GM23338 (cell line): Measurements from ENCODE around the gene ABCG2. TPM values are rescaled to one million over a fixed set of nuclear protein-coding genes. Genes with fewer than 3 reads are reported as not detected.

Experiments
- ATAC-seq: fragments of 200-7000 bp; cut with Tn5 transposase; 3 replicates; pipeline ENCODE4 v1.9.1; 2020
- DNase-seq: peaks from one replicate; pipeline ENCODE4 v3.0.0-alpha.2; 2015; ENCODE audit warnings: low spot score
- H2AFZ ChIP-seq: fragments of 200-600 bp; sonication (generic); 2 replicates; pipeline ENCODE4 v1.8.0; 2016; ENCODE audit warnings: antibody characterized with exemption, mild to moderate bottlenecking, moderate library complexity
- H3F3A ChIP-seq: fragments of 200-600 bp; sonication (generic); replicated peaks from 2 replicates; pipeline ENCODE4 v1.8.0; 2017; ENCODE audit warnings: antibody characterized with exemption, mixed run types, low read depth
- H3K27ac ChIP-seq: fragments of 200-600 bp; sonication (generic); 2 replicates; pipeline ENCODE4 v1.6.1; 2016; ENCODE audit warnings: low read depth
- H3K27me3 ChIP-seq: fragments of 200-600 bp; sonication (generic); 2 replicates; pipeline ENCODE4 v1.8.0; 2016; ENCODE audit warnings: mild to moderate bottlenecking, mixed run types, moderate library complexity; ENCODE audit not compliant: insufficient read depth
- H3K36me3 ChIP-seq: fragments of 200-600 bp; sonication (generic); 2 replicates; pipeline ENCODE4 v1.8.0; 2016; ENCODE audit warnings: mild to moderate bottlenecking; ENCODE audit not compliant: insufficient read depth
- H3K4me1 ChIP-seq: fragments of 200-600 bp; sonication (generic); 2 replicates; pipeline ENCODE4 v1.8.0; 2016; ENCODE audit warnings: mild to moderate bottlenecking, moderate library complexity; ENCODE audit not compliant: insufficient read depth
- H3K4me2 ChIP-seq: fragments of 200-600 bp; sonication (generic); 2 replicates; pipeline ENCODE4 v1.7.1; 2017; ENCODE audit warnings: mixed run types
- H3K4me3 ChIP-seq: fragments of 200-600 bp; sonication (generic); 2 replicates; pipeline ENCODE4 v1.6.1; 2016; ENCODE audit warnings: mixed run types
- H3K79me2 ChIP-seq: fragments of 200-600 bp; sonication (generic); replicated peaks from 2 replicates; pipeline ENCODE4 v1.8.0; 2017; ENCODE audit warnings: mild to moderate bottlenecking; ENCODE audit not compliant: insufficient read depth
- H3K9me2 ChIP-seq: fragments of 200-600 bp; sonication (generic); 2 replicates; pipeline ENCODE4 v1.8.0; 2017; ENCODE audit not compliant: insufficient read depth
- H4K20me1 ChIP-seq: fragments of 200-600 bp; sonication (generic); replicated peaks from 2 replicates; pipeline ENCODE4 v1.8.0; 2017; ENCODE audit warnings: mild to moderate bottlenecking; ENCODE audit not compliant: insufficient read depth
- H3K27ac Mint-ChIP-seq: 2 replicates; pipeline ENCODE4 v1.8.0; 2020; ENCODE audit warnings: inconsistent platforms, mild to moderate bottlenecking, moderate library complexity, mixed read lengths
- H3K27me3 Mint-ChIP-seq: 3 replicates; pipeline ENCODE4 v1.8.0; 2022; ENCODE audit warnings: low read depth, mild to moderate bottlenecking, moderate library complexity, mixed read lengths, inconsistent platforms; ENCODE audit not compliant: insufficient read depth, poor library complexity
- H3K36me3 Mint-ChIP-seq: 3 replicates; pipeline ENCODE4 v1.8.0; 2021; ENCODE audit warnings: low read depth, mild to moderate bottlenecking, inconsistent platforms, moderate library complexity, mixed read lengths
- H3K4me1 Mint-ChIP-seq: 3 replicates; pipeline ENCODE4 v1.8.0; 2020; ENCODE audit warnings: mild to moderate bottlenecking, inconsistent platforms, mixed read lengths
- H3K4me3 Mint-ChIP-seq: 3 replicates; pipeline ENCODE4 v1.8.0; 2021; ENCODE audit warnings: moderate library complexity, mild to moderate bottlenecking, inconsistent platforms, mixed read lengths
- H3K9me3 Mint-ChIP-seq: 3 replicates; pipeline ENCODE4 v1.8.0; 2020; ENCODE audit warnings: moderate library complexity, mild to moderate bottlenecking, inconsistent platforms, mixed read lengths
- EZH2 ChIP-seq: fragments of 200-600 bp; sonication (generic); IDR thresholded peaks from one replicate; pipeline ENCODE4 v1.8.0; 2017; ENCODE audit warnings: antibody characterized with exemption, mild to moderate bottlenecking, low read depth; ENCODE audit not compliant: unreplicated experiment
- EZH2phosphoT487 ChIP-seq: fragments of 200-600 bp; sonication (generic); IDR thresholded peaks from one replicate; pipeline ENCODE4 v1.8.1; 2018; ENCODE audit warnings: antibody characterized with exemption; ENCODE audit not compliant: unreplicated experiment
- JUNB ChIP-seq: IDR thresholded peaks from one replicate; pipeline ENCODE4 v1.6.1; 2016; ENCODE audit warnings: antibody characterized with exemption; ENCODE audit not compliant: unreplicated experiment
- NANOG ChIP-seq: IDR thresholded peaks from 2 replicates; pipeline ENCODE4 v1.6.1; 2016; ENCODE audit warnings: antibody characterized with exemption, borderline replicate concordance
- POLR2AphosphoS5 ChIP-seq: IDR thresholded peaks from 2 replicates; pipeline ENCODE4 v1.6.1; 2016; ENCODE audit warnings: antibody characterized with exemption, low read depth
- STAT1 ChIP-seq: IDR thresholded peaks from one replicate; pipeline ENCODE4 v1.6.1; 2016; ENCODE audit warnings: antibody characterized with exemption; ENCODE audit not compliant: unreplicated experiment
- ZNF114 ChIP-seq: fragments of 250-450 bp; sonication (Bioruptor Pico); IDR thresholded peaks from 2 replicates; pipeline ENCODE4 v1.5.0; 2020; ENCODE audit warnings: mild to moderate bottlenecking, moderate library complexity
- ZNF331 ChIP-seq: fragments of 250-450 bp; sonication (Bioruptor Pico); IDR thresholded peaks from 2 replicates; pipeline ENCODE4 v1.5.0; 2020; ENCODE audit warnings: low read depth, mild to moderate bottlenecking, moderate library complexity
- polyA plus RNA-seq: library from polyadenylated mRNA; unstranded; fragments of >200 nt; fragmentation: Nextera tagmentation; extraction: Ambion mirVana; gene quantifications from 2 replicates; pipeline ENCODE4 v1.2.1, GENCODE V29; 2016
- total RNA-seq: library from RNA; depleted of rRNA; stranded (reverse); fragments of >200 nt; shearing (Covaris generic); gene quantifications from 2 replicates; pipeline ENCODE4 v1.2.3, GENCODE V29; 2014
- TF ChIP-seq, protein P1 (sequence below): IDR thresholded peaks from 2 replicates; pipeline ENCODE4 v1.6.1; 2016; ENCODE audit warnings: antibody characterized with exemption
- TF ChIP-seq, protein P2 (sequence below), 2 experiments: fragments of 200-600 bp in 1 of 2; sonication (generic) in 1 of 2; conservative IDR thresholded peaks; 2 replicates each; pipeline versions ENCODE4 v1.5.1 to v1.6.1; 2016 to 2017; ENCODE audit warnings: antibody characterized with exemption in 2 of 2, low read depth in 2 of 2, mild to moderate bottlenecking in 2 of 2, moderate library complexity in 1 of 2

Gene ABCG2
- total and polyA plus RNA-seq, 2 experiments from 2014 or later, result 1.5 to 10.6 TPM

DNA sequence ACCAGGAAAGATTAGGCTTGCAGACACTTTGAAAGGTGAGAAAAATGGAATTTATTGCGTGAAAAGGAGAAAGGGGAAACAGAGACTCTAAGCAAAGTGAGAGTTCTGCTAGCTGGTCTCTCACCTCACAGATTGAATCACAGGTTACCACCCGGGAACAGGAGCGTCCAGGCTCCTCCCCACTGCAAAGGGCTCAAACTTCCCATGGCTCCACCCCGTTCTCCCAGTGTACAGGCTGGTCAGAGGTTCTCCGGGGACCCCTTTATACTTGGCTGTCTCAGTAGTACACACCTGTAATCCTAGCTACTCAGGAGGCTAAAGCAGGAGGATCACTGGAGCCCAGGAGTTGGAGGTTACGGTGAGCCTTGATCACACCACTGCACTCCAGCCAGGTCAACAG is 44.0 kb upstream of the ABCG2 start:
- no peaks in the 10 kb centered on the region for H3K79me2 ChIP-seq
- H3K4me1 ChIP-seq, result peaks cover 32% of the 10 kb centered on the region
- Mint-ChIP-seq H3K9me3 (no peaks in the 10 kb centered on the region), H3K4me1 (peaks cover 23% of the 10 kb centered on the region), H3K36me3 (no peaks in the 10 kb centered on the region), H3K4me3 (no peak overlapping the region), H3K27ac (no peak overlapping the region), H3K27me3 (no peaks in the 10 kb centered on the region)
- H3K4me3 ChIP-seq, result no peak overlapping the region
- no peak overlapping the region for H3K27ac ChIP-seq
- peak overlapping the region; percentile 25; the same call in 1 of the 2 replicates for H2AFZ ChIP-seq
- TF ChIP-seq EZH2phosphoT487 (no peak), ZNF331 (CRISPR knock-in tag) (no peak), EZH2 (no peak), ZNF114 (CRISPR knock-in tag) (no peak), POLR2AphosphoS5 (no peak), JUNB (no peak), NANOG (no peak), STAT1 (no peak)
- TF ChIP-seq, protein P1, sequence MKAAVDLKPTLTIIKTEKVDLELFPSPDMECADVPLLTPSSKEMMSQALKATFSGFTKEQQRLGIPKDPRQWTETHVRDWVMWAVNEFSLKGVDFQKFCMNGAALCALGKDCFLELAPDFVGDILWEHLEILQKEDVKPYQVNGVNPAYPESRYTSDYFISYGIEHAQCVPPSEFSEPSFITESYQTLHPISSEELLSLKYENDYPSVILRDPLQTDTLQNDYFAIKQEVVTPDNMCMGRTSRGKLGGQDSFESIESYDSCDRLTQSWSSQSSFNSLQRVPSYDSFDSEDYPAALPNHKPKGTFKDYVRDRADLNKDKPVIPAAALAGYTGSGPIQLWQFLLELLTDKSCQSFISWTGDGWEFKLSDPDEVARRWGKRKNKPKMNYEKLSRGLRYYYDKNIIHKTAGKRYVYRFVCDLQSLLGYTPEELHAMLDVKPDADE, result no peak
- TF ChIP-seq, protein P2, sequence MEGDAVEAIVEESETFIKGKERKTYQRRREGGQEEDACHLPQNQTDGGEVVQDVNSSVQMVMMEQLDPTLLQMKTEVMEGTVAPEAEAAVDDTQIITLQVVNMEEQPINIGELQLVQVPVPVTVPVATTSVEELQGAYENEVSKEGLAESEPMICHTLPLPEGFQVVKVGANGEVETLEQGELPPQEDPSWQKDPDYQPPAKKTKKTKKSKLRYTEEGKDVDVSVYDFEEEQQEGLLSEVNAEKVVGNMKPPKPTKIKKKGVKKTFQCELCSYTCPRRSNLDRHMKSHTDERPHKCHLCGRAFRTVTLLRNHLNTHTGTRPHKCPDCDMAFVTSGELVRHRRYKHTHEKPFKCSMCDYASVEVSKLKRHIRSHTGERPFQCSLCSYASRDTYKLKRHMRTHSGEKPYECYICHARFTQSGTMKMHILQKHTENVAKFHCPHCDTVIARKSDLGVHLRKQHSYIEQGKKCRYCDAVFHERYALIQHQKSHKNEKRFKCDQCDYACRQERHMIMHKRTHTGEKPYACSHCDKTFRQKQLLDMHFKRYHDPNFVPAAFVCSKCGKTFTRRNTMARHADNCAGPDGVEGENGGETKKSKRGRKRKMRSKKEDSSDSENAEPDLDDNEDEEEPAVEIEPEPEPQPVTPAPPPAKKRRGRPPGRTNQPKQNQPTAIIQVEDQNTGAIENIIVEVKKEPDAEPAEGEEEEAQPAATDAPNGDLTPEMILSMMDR (conservative IDR thresholded peaks at IDR 0.05; ENCODE audit: low read depth in 2 of 2), result no peak
- no peaks in the 10 kb centered on the region for H3K36me3 ChIP-seq
- peak; percentile 23 for DNase-seq
- ATAC-seq, result peak; percentile 65
- no peaks in the 10 kb centered on the region for H4K20me1 ChIP-seq
- no peaks in the 10 kb centered on the region for H3F3A ChIP-seq
- no peaks in the 10 kb centered on the region for H3K9me2 ChIP-seq
- no peaks in the 10 kb centered on the region for H3K27me3 ChIP-seq
- no peak overlapping the region for H3K4me2 ChIP-seq

DNA sequence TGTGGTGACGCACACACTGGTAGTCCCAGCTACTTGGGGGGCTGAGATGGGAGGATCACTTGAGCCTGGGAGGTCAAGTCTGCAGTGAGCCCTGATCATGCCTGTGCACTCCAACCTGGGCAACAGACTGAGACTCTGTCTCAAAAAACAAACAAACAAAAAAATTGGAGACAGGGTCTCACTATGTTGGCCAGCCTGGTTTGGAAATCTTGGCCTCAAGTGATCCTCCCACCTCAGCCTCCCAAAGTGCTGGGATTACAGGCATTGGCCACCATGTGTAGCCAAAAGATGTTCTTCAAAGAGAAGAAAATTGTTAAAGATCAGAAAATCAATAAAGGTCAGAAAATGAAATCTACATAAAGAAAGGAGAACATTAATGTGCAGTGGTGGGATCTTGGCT is 41.7 kb upstream of the ABCG2 start:
- Mint-ChIP-seq H3K27me3 (no peaks in the 10 kb centered on the region), H3K9me3 (no peaks in the 10 kb centered on the region), H3K36me3 (no peaks in the 10 kb centered on the region), H3K27ac (no peak overlapping the region), H3K4me1 (peaks cover 36% of the 10 kb centered on the region), H3K4me3 (no peak overlapping the region)
- peaks cover 52% of the 10 kb centered on the region for H3K4me1 ChIP-seq
- ATAC-seq (no peak), DNase-seq (no peak)
- no peaks in the 10 kb centered on the region for H3K9me2 ChIP-seq
- no peak overlapping the region for H3K4me3 ChIP-seq
- no peak overlapping the region for H2AFZ ChIP-seq
- no peaks in the 10 kb centered on the region for H3K27me3 ChIP-seq
- no peaks in the 10 kb centered on the region for H4K20me1 ChIP-seq
- H3K79me2 ChIP-seq, result no peaks in the 10 kb centered on the region
- no peaks in the 10 kb centered on the region for H3K36me3 ChIP-seq
- TF ChIP-seq POLR2AphosphoS5, result no peak
- H3K4me2 ChIP-seq, result no peak overlapping the region
- no peak overlapping the region for H3K27ac ChIP-seq
- no peaks in the 10 kb centered on the region for H3F3A ChIP-seq
